ENCODE data around the gene VAPB. TPM values are rescaled to one million over a fixed set of nuclear protein-coding genes. Genes with fewer than 3 reads are reported as not detected.

Gene VAPB
- polyA plus RNA-seq, 1 donor from 2014 or later = 32.5 TPM

DNA sequence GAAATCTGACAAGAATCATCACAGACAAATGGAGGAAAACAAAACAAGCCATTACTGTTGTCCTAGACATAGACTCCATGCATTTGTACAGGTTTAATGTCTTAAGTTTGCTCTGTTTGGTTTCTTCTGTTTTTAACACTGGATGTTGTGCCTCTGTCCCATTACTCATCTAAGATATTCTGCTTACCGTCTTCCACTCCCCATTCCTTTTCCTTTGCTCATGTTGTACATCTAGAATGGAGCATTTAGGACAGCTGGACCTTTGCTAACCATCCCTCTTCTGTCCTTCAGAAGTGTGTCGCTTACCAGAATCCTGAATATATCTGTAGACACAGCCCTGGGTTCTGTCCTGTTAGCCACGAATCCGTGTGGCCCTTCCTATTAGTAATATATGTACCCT is 44.3 kb upstream of the VAPB start:
- H3K36me3 ChIP-seq (ENCODE audit: insufficient read depth, low read length) = peaks cover 11% of the 10 kb centered on the region
- H3F3A ChIP-seq (ENCODE audit: insufficient read depth, low read length, poor library complexity, severe bottlenecking) = no peaks in the 10 kb centered on the region
- no peaks in the 10 kb centered on the region for H3K9me2 ChIP-seq (ENCODE audit: insufficient read depth, low read length)
- H3K4me2 ChIP-seq (ENCODE audit: low read length) = no peak overlapping the region
- H3K9me3 ChIP-seq (ENCODE audit: low read length) = no peaks in the 10 kb centered on the region
- no peaks in the 10 kb centered on the region for H4K20me1 ChIP-seq (ENCODE audit: insufficient read depth)
- TF ChIP-seq MXI1 (conservative IDR thresholded peaks at IDR 0.05; ENCODE audit: poor library complexity, severe bottlenecking) = no peak
- no peak overlapping the region for H3K27ac ChIP-seq (ENCODE audit: low read length)
- no peak overlapping the region for H2AFZ ChIP-seq (ENCODE audit: low read depth, low read length)
- no peak overlapping the region for H3K4me3 ChIP-seq (ENCODE audit: low read length)
- no peaks in the 10 kb centered on the region for H3K79me2 ChIP-seq (replicated peaks; ENCODE audit: insufficient read depth, low read length)
- no peaks in the 10 kb centered on the region for H3K27me3 ChIP-seq (ENCODE audit: insufficient read depth, low read depth, low read length)
- no peak overlapping the region for H3K9ac ChIP-seq (ENCODE audit: low read length)

DNA sequence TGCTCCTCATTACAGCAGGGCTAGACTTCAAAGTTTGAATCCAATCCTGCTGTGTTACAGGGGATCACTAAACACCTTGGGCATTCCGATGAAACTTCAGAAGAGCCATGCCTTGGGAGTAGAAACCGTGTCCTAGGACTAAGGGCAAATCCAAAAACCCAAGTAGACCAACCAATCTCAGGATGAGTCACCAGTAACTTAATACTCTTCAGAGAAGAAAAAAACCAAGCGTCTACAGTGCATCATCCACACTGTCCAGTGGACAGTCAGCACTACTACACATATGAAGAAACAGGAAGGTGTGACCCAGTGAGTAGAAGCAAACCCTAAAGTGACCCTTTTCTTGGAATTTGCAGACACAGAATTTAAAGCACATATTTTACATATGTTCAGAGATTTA is 39.5 kb upstream of the VAPB start:
- Histone ChIP-seq H3K4me3 (ENCODE audit: low read length) (no peak overlapping the region), H3K9me3 (ENCODE audit: low read length) (no peaks in the 10 kb centered on the region), H2AFZ (ENCODE audit: low read depth, low read length) (no peak overlapping the region), H3K4me2 (ENCODE audit: low read length) (no peak overlapping the region), H3K27ac (ENCODE audit: low read length) (no peak overlapping the region), H3K36me3 (ENCODE audit: insufficient read depth, low read length) (peaks cover 11% of the 10 kb centered on the region), H3K9me2 (ENCODE audit: insufficient read depth, low read length) (no peaks in the 10 kb centered on the region), H3K9ac (ENCODE audit: low read length) (no peak overlapping the region), H3K79me2 (replicated peaks; ENCODE audit: insufficient read depth, low read length) (no peaks in the 10 kb centered on the region), H4K20me1 (ENCODE audit: insufficient read depth) (no peaks in the 10 kb centered on the region), H3F3A (ENCODE audit: insufficient read depth, low read length, poor library complexity, severe bottlenecking) (no peaks in the 10 kb centered on the region), H3K27me3 (ENCODE audit: insufficient read depth, low read depth, low read length) (no peaks in the 10 kb centered on the region)
- no peak for TF ChIP-seq MXI1 (conservative IDR thresholded peaks at IDR 0.05; ENCODE audit: poor library complexity, severe bottlenecking)
- TF ChIP-seq, protein P1, sequence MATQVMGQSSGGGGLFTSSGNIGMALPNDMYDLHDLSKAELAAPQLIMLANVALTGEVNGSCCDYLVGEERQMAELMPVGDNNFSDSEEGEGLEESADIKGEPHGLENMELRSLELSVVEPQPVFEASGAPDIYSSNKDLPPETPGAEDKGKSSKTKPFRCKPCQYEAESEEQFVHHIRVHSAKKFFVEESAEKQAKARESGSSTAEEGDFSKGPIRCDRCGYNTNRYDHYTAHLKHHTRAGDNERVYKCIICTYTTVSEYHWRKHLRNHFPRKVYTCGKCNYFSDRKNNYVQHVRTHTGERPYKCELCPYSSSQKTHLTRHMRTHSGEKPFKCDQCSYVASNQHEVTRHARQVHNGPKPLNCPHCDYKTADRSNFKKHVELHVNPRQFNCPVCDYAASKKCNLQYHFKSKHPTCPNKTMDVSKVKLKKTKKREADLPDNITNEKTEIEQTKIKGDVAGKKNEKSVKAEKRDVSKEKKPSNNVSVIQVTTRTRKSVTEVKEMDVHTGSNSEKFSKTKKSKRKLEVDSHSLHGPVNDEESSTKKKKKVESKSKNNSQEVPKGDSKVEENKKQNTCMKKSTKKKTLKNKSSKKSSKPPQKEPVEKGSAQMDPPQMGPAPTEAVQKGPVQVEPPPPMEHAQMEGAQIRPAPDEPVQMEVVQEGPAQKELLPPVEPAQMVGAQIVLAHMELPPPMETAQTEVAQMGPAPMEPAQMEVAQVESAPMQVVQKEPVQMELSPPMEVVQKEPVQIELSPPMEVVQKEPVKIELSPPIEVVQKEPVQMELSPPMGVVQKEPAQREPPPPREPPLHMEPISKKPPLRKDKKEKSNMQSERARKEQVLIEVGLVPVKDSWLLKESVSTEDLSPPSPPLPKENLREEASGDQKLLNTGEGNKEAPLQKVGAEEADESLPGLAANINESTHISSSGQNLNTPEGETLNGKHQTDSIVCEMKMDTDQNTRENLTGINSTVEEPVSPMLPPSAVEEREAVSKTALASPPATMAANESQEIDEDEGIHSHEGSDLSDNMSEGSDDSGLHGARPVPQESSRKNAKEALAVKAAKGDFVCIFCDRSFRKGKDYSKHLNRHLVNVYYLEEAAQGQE (IDR thresholded peaks at IDR 0.05; ENCODE audit: borderline replicate concordance) = no peak
- no peak for TF ChIP-seq POLR2AphosphoS5 (IDR thresholded peaks at IDR 0.05)
- TF ChIP-seq SMC3 (conservative IDR thresholded peaks at IDR 0.05; ENCODE audit: poor library complexity) = no peak
- no peak for TF ChIP-seq RAD21 (conservative IDR thresholded peaks at IDR 0.05)
- no peak for TF ChIP-seq EP300 (conservative IDR thresholded peaks at IDR 0.05; ENCODE audit: poor library complexity, severe bottlenecking)
- TF ChIP-seq, protein P2, sequence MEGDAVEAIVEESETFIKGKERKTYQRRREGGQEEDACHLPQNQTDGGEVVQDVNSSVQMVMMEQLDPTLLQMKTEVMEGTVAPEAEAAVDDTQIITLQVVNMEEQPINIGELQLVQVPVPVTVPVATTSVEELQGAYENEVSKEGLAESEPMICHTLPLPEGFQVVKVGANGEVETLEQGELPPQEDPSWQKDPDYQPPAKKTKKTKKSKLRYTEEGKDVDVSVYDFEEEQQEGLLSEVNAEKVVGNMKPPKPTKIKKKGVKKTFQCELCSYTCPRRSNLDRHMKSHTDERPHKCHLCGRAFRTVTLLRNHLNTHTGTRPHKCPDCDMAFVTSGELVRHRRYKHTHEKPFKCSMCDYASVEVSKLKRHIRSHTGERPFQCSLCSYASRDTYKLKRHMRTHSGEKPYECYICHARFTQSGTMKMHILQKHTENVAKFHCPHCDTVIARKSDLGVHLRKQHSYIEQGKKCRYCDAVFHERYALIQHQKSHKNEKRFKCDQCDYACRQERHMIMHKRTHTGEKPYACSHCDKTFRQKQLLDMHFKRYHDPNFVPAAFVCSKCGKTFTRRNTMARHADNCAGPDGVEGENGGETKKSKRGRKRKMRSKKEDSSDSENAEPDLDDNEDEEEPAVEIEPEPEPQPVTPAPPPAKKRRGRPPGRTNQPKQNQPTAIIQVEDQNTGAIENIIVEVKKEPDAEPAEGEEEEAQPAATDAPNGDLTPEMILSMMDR (IDR thresholded peaks at IDR 0.05; ENCODE audit: poor library complexity, severe bottlenecking) = no peak
- TF ChIP-seq EZH2 (IDR thresholded peaks at IDR 0.05; ENCODE audit: borderline replicate concordance, insufficient read depth, low read length, poor library complexity, severe bottlenecking) = no peak
- TF ChIP-seq TAF1 (IDR thresholded peaks at IDR 0.05; ENCODE audit: low read depth) = no peak

DNA sequence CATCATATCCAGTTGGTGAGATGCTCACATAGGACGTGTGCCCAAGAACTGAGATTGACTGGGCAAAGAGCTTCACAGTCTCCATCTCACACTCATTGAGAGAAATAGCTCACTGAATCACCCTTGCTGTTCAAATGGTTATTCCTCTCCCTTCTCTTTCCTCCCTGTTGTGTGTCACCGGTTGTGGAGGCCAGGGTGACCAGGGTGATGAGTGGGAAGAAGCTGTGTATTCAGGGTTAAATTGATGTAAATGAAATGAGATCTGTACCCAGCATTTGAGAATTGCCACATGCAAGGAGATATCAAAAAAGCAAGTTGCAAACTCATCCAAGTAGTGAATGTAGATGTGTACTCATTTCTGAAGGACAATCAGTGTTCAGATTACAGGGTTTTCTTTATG is 36.6 kb upstream of the VAPB start:
- no peaks in the 10 kb centered on the region for H3K27me3 ChIP-seq (ENCODE audit: insufficient read depth, low read depth, low read length)
- H2AFZ ChIP-seq (ENCODE audit: low read depth, low read length) = no peak overlapping the region
- H3K9me3 ChIP-seq (ENCODE audit: low read length) = no peaks in the 10 kb centered on the region
- no peak overlapping the region for H3K9ac ChIP-seq (ENCODE audit: low read length)
- no peak overlapping the region for H3K4me2 ChIP-seq (ENCODE audit: low read length)
- H3K27ac ChIP-seq (ENCODE audit: low read length) = no peak overlapping the region
- no peaks in the 10 kb centered on the region for H3K79me2 ChIP-seq (replicated peaks; ENCODE audit: insufficient read depth, low read length)
- no peaks in the 10 kb centered on the region for H4K20me1 ChIP-seq (ENCODE audit: insufficient read depth)
- no peak overlapping the region for H3K4me3 ChIP-seq (ENCODE audit: low read length)
- TF ChIP-seq RAD21 (conservative IDR thresholded peaks at IDR 0.05) (no peak), TAF1 (IDR thresholded peaks at IDR 0.05; ENCODE audit: low read depth) (no peak), SMC3 (conservative IDR thresholded peaks at IDR 0.05; ENCODE audit: poor library complexity) (no peak), MXI1 (conservative IDR thresholded peaks at IDR 0.05; ENCODE audit: poor library complexity, severe bottlenecking) (no peak), EP300 (conservative IDR thresholded peaks at IDR 0.05; ENCODE audit: poor library complexity, severe bottlenecking) (no peak), EZH2 (IDR thresholded peaks at IDR 0.05; ENCODE audit: borderline replicate concordance, insufficient read depth, low read length, poor library complexity, severe bottlenecking) (no peak), POLR2AphosphoS5 (IDR thresholded peaks at IDR 0.05) (no peak)
- TF ChIP-seq, protein P1 (IDR thresholded peaks at IDR 0.05; ENCODE audit: borderline replicate concordance) = no peak
- TF ChIP-seq, protein P2 (IDR thresholded peaks at IDR 0.05; ENCODE audit: poor library complexity, severe bottlenecking) = no peak
- no peaks in the 10 kb centered on the region for H3K9me2 ChIP-seq (ENCODE audit: insufficient read depth, low read length)
- no peaks in the 10 kb centered on the region for H3F3A ChIP-seq (ENCODE audit: insufficient read depth, low read length, poor library complexity, severe bottlenecking)
- H3K36me3 ChIP-seq (ENCODE audit: insufficient read depth, low read length) = no peaks in the 10 kb centered on the region

All from neural cell (in vitro differentiated cells).